ENCODE measurements around the gene TMEM62.

TMEM62 gene

GRCh38 chr15:43184407-43185124 is 51.2 kb downstream of the TMEM62 start:
- H3K4me3 ChIP-seq (ENCODE audit: severe bottlenecking): peak overlapping the region; percentile 43

GRCh38 chr15:43185157-43186002 is 52.0 kb downstream of the TMEM62 start, which contains the start of gene CCNDBP1:
Gene CCNDBP1 (plus strand): TSS chr15:43185403. CDS start chr15:43185499, 96 bp downstream.
- TF ChIP-seq CTCF (IDR thresholded peaks at IDR 0.05; ENCODE audit: poor library complexity, severe bottlenecking): peak; percentile 70
- DNase-seq (ENCODE audit: low spot score): peak; percentile 99

More at GRCh38 chr15:43184407-43185124, 51.2 kb downstream of the TMEM62 start:
- Histone ChIP-seq H3K9me3 (ENCODE audit: severe bottlenecking) (no peaks in the 10 kb centered on the region), H3K27me3 (ENCODE audit: insufficient read depth, poor library complexity, severe bottlenecking) (no peaks in the 10 kb centered on the region), H3K4me1 (ENCODE audit: insufficient read depth, poor library complexity, severe bottlenecking) (no peaks in the 10 kb centered on the region), H3K36me3 (ENCODE audit: low read depth) (peaks cover 15% of the 10 kb centered on the region), H3K27ac (ENCODE audit: poor library complexity, severe bottlenecking) (peak overlapping the region; percentile 36)
- no peak for TF ChIP-seq CTCF (IDR thresholded peaks at IDR 0.05; ENCODE audit: poor library complexity, severe bottlenecking)
- DNase-seq (ENCODE audit: low spot score): no peak
- ATAC-seq (ENCODE audit: low read depth): no peak

GRCh38 chr15:43186003-43186353 is 52.6 kb downstream of the TMEM62 start:
- Histone ChIP-seq H3K27ac (ENCODE audit: poor library complexity, severe bottlenecking) (peak overlapping the region; percentile 36), H3K36me3 (ENCODE audit: low read depth) (peaks cover 24% of the 10 kb centered on the region), H3K4me3 (ENCODE audit: severe bottlenecking) (peak overlapping the region; percentile 43), H3K27me3 (ENCODE audit: insufficient read depth, poor library complexity, severe bottlenecking) (no peaks in the 10 kb centered on the region), H3K4me1 (ENCODE audit: insufficient read depth, poor library complexity, severe bottlenecking) (no peaks in the 10 kb centered on the region), H3K9me3 (ENCODE audit: severe bottlenecking) (no peaks in the 10 kb centered on the region)
- ATAC-seq (ENCODE audit: low read depth): peak; percentile 3; the same call in 2 of the 3 replicates
- DNase-seq (ENCODE audit: low spot score): no peak
- peak; percentile 46 for TF ChIP-seq CTCF (IDR thresholded peaks at IDR 0.05; ENCODE audit: poor library complexity, severe bottlenecking)

More at GRCh38 chr15:43185157-43186002, 52.0 kb downstream of the TMEM62 start, which contains the start of gene CCNDBP1:
- Histone ChIP-seq H3K27ac (ENCODE audit: poor library complexity, severe bottlenecking) (peak within 1 kb of the TSS; percentile 36), H3K36me3 (ENCODE audit: low read depth) (peaks cover 22% of the 10 kb centered on the region), H3K27me3 (ENCODE audit: insufficient read depth, poor library complexity, severe bottlenecking) (no peaks in the 10 kb centered on the region), H3K4me3 (ENCODE audit: severe bottlenecking) (peak within 1 kb of the TSS; percentile 43), H3K9me3 (ENCODE audit: severe bottlenecking) (no peaks in the 10 kb centered on the region), H3K4me1 (ENCODE audit: insufficient read depth, poor library complexity, severe bottlenecking) (no peaks in the 10 kb centered on the region)
- peak; percentile 98 for ATAC-seq (ENCODE audit: low read depth)

GRCh38 chr15:43187544-43188155 is 54.3 kb downstream of the TMEM62 start:
- ATAC-seq (ENCODE audit: low read depth): no peak
- H3K27ac ChIP-seq (ENCODE audit: poor library complexity, severe bottlenecking): no peak overlapping the region
- no peak for DNase-seq (ENCODE audit: low spot score)
- H3K36me3 ChIP-seq (ENCODE audit: low read depth): peaks cover 33% of the 10 kb centered on the region
- no peaks in the 10 kb centered on the region for H3K27me3 ChIP-seq (ENCODE audit: insufficient read depth, poor library complexity, severe bottlenecking)
- TF ChIP-seq CTCF (IDR thresholded peaks at IDR 0.05; ENCODE audit: poor library complexity, severe bottlenecking): peak; percentile 93
- no peaks in the 10 kb centered on the region for H3K9me3 ChIP-seq (ENCODE audit: severe bottlenecking)
- no peak overlapping the region for H3K4me3 ChIP-seq (ENCODE audit: severe bottlenecking)
- no peaks in the 10 kb centered on the region for H3K4me1 ChIP-seq (ENCODE audit: insufficient read depth, poor library complexity, severe bottlenecking)
